Activated T-helper 2 cell treated with anti-CD3 and anti-CD28 coated beads, Interferon-gamma antibody, Interleukin-2, Interleukin-4, amounts not matched to agents 10 μg/mL and 5 μg/mL and 100 μg/mL, durations not matched to agents 14 hours and 24 hours and 36 hours (primary cell): ENCODE results near the gene PRPSAP1. TPM values are rescaled to one million over a fixed set of nuclear protein-coding genes. Genes with fewer than 3 reads are reported as not detected.

Experiments
- DNase-seq: peaks from one replicate; pipeline ENCODE4 v3.0.0; 2021; ENCODE audit warnings: low spot score
- H3K27ac Mint-ChIP-seq: one replicate; pipeline ENCODE4 v1.8.0; 2021; ENCODE audit warnings: mixed read lengths
- H3K27me3 Mint-ChIP-seq: one replicate; pipeline ENCODE4 v1.8.0; 2021; ENCODE audit warnings: low read depth, mixed read lengths
- H3K36me3 Mint-ChIP-seq: one replicate; pipeline ENCODE4 v1.8.0; 2021; ENCODE audit warnings: low read depth, mixed read lengths
- H3K4me1 Mint-ChIP-seq: one replicate; pipeline ENCODE4 v1.8.0; 2021; ENCODE audit warnings: low read depth, mixed read lengths
- H3K4me3 Mint-ChIP-seq: one replicate; pipeline ENCODE4 v1.8.0; 2021; ENCODE audit warnings: low read depth, mild to moderate bottlenecking, moderate library complexity, mixed read lengths
- H3K9me3 Mint-ChIP-seq: one replicate; pipeline ENCODE4 v1.8.0; 2021; ENCODE audit warnings: mixed read lengths
- intact Hi-C: fragments of 100-400 bp; cut with micrococcal nuclease; formaldehyde crosslinking; loops from one replicate; pipeline ENCODE4 v1.15.1; 2023
- total RNA-seq: library from RNA; stranded (reverse); gene quantifications from 2 replicates; pipeline ENCODE4 v1.2.3, GENCODE V29; 2022

The PRPSAP1 gene
- total RNA-seq, 1 donor from 2014 or later: 48.2 TPM

- DNase-seq: no peak
Observed at GRCh38 chr17:76267051-76267576, 86.6 kb downstream of the PRPSAP1 start.

GRCh38 chr17:76266244-76266938 is 87.3 kb downstream of the PRPSAP1 start:
- Mint-ChIP-seq H3K27ac (peak overlapping the region; percentile 96), H3K27me3 (no peaks in the 10 kb centered on the region), H3K4me1 (peaks cover 60% of the 10 kb centered on the region), H3K9me3 (no peaks in the 10 kb centered on the region), H3K36me3 (peaks cover 43% of the 10 kb centered on the region), H3K4me3 (peak overlapping the region; percentile 91)
- DNase-seq: no peak
- intact Hi-C loops: loop anchor here (5.0 kb wide), 1 partner anchor 484 kb away; the partner anchor contains the start of gene UNK

More at GRCh38 chr17:76267051-76267576, 86.6 kb downstream of the PRPSAP1 start:
- intact Hi-C loops: loop anchor here (5.0 kb wide), 1 partner anchor 485 kb away; the partner anchor contains the start of gene UNK
- no peaks in the 10 kb centered on the region for H3K9me3 Mint-ChIP-seq
- H3K4me1 Mint-ChIP-seq: peaks cover 56% of the 10 kb centered on the region
- H3K4me3 Mint-ChIP-seq: peak overlapping the region; percentile 91
- H3K27ac Mint-ChIP-seq: peak overlapping the region; percentile 96
- no peaks in the 10 kb centered on the region for H3K27me3 Mint-ChIP-seq
- H3K36me3 Mint-ChIP-seq: peaks cover 48% of the 10 kb centered on the region

- H3K36me3 Mint-ChIP-seq: peaks cover 37% of the 10 kb centered on the region
- peak overlapping the region; percentile 79 for H3K27ac Mint-ChIP-seq
- intact Hi-C loops: loop anchor here (5.0 kb wide), 1 partner anchor 483 kb away; the partner anchor contains the start of gene UNK
Observed at GRCh38 chr17:76265624-76266243, 88.0 kb downstream of the PRPSAP1 start.

GRCh38 chr17:76264755-76265623 is 88.7 kb downstream of the PRPSAP1 start, which contains the start of gene UBALD2:
TSS of gene UBALD2 (plus strand) at chr17:76265348. CDS start at chr17:76265506, 158 bp downstream.
- Mint-ChIP-seq H3K9me3 (no peaks in the 10 kb centered on the region), H3K4me3 (peak within 1 kb of the TSS; percentile 91), H3K4me1 (peaks cover 55% of the 10 kb centered on the region), H3K27me3 (no peaks in the 10 kb centered on the region), H3K36me3 (peaks cover 34% of the 10 kb centered on the region), H3K27ac (peak within 1 kb of the TSS; percentile 96)
- DNase-seq: peak; percentile 100
- intact Hi-C loops: loop anchor here (1.0 to 5.0 kb wide), 4 partner anchors 7 to 483 kb away; partner anchors contain the start of gene UNK

More at GRCh38 chr17:76265624-76266243, 88.0 kb downstream of the PRPSAP1 start:
- H3K27me3 Mint-ChIP-seq: no peaks in the 10 kb centered on the region
- DNase-seq: peak; percentile 61
- no peaks in the 10 kb centered on the region for H3K9me3 Mint-ChIP-seq
- H3K4me1 Mint-ChIP-seq: peaks cover 56% of the 10 kb centered on the region
- peak overlapping the region; percentile 91 for H3K4me3 Mint-ChIP-seq

GRCh38 chr17:76264425-76264754 is 89.3 kb downstream of the PRPSAP1 start:
- Mint-ChIP-seq H3K36me3 (peaks cover 28% of the 10 kb centered on the region), H3K4me3 (peak overlapping the region; percentile 75), H3K4me1 (peaks cover 51% of the 10 kb centered on the region), H3K27ac (peak overlapping the region; percentile 80), H3K9me3 (no peaks in the 10 kb centered on the region), H3K27me3 (no peaks in the 10 kb centered on the region)
- intact Hi-C loops: loop anchor here (1.0 kb wide), 3 partner anchors 8 to 72 kb away; no protein-coding TSS in a partner anchor
- no peak for DNase-seq

GRCh38 chr17:76263896-76264295 is 89.8 kb downstream of the PRPSAP1 start:
- Mint-ChIP-seq H3K36me3 (peaks cover 23% of the 10 kb centered on the region), H3K4me3 (peak overlapping the region; percentile 14), H3K27ac (peak overlapping the region; percentile 80), H3K4me1 (peaks cover 47% of the 10 kb centered on the region), H3K27me3 (no peaks in the 10 kb centered on the region), H3K9me3 (no peaks in the 10 kb centered on the region)
- intact Hi-C loops: loop anchor here (1.0 kb wide), 3 partner anchors 8 to 72 kb away; no protein-coding TSS in a partner anchor
- DNase-seq: no peak

- intact Hi-C loops: no loop called here
- no peak for DNase-seq
- H3K9me3 Mint-ChIP-seq: no peaks in the 10 kb centered on the region
- H3K27me3 Mint-ChIP-seq: no peaks in the 10 kb centered on the region
- H3K36me3 Mint-ChIP-seq: peaks cover 18% of the 10 kb centered on the region
- H3K27ac Mint-ChIP-seq: peak overlapping the region; percentile 80
- peak overlapping the region; percentile 42 for H3K4me3 Mint-ChIP-seq
- peaks cover 40% of the 10 kb centered on the region for H3K4me1 Mint-ChIP-seq
Observed at GRCh38 chr17:76262732-76263344, 90.9 kb downstream of the PRPSAP1 start.

- DNase-seq: no peak
- H3K9me3 Mint-ChIP-seq: peaks cover 4% of the 10 kb centered on the region
- H3K4me3 Mint-ChIP-seq: no peak overlapping the region
- intact Hi-C loops: no loop called here
- H3K27ac Mint-ChIP-seq: peak overlapping the region; percentile 80
- H3K36me3 Mint-ChIP-seq: peaks cover 10% of the 10 kb centered on the region
- peaks cover 38% of the 10 kb centered on the region for H3K4me1 Mint-ChIP-seq
- H3K27me3 Mint-ChIP-seq: no peaks in the 10 kb centered on the region
Observed at GRCh38 chr17:76261421-76262215, 92.1 kb downstream of the PRPSAP1 start.

GRCh38 chr17:76260669-76261068 is 93.0 kb downstream of the PRPSAP1 start:
- intact Hi-C loops: no loop called here
- H3K27ac Mint-ChIP-seq: no peak overlapping the region
- DNase-seq: no peak
- peaks cover 4% of the 10 kb centered on the region for H3K9me3 Mint-ChIP-seq
- H3K4me3 Mint-ChIP-seq: no peak overlapping the region
- peaks cover 5% of the 10 kb centered on the region for H3K36me3 Mint-ChIP-seq
- no peaks in the 10 kb centered on the region for H3K27me3 Mint-ChIP-seq
- H3K4me1 Mint-ChIP-seq: peaks cover 47% of the 10 kb centered on the region

GRCh38 chr17:76260220-76260619 is 93.5 kb downstream of the PRPSAP1 start:
- H3K27ac Mint-ChIP-seq: no peak overlapping the region

More at GRCh38 chr17:76260220-76260619, 93.5 kb downstream of the PRPSAP1 start:
- H3K4me3 Mint-ChIP-seq: no peak overlapping the region
- no peak for DNase-seq
- no peaks in the 10 kb centered on the region for H3K27me3 Mint-ChIP-seq
- peaks cover 5% of the 10 kb centered on the region for H3K36me3 Mint-ChIP-seq
- H3K9me3 Mint-ChIP-seq: peaks cover 4% of the 10 kb centered on the region
- H3K4me1 Mint-ChIP-seq: peaks cover 51% of the 10 kb centered on the region
- intact Hi-C loops: no loop called here
